GM20000 (cell line): ENCODE data around the gene DSCAML1.

Source experiments
- DNase-seq: peaks from one replicate; pipeline ENCODE4 v3.0.0; 2012; ENCODE audit warnings: low spot score
- CTCF ChIP-seq: IDR thresholded peaks from 2 replicates; pipeline ENCODE4 v1.5.1; 2012; ENCODE audit warnings: mild to moderate bottlenecking, control low read depth; ENCODE audit errors: extremely low read depth, missing control alignments

DSCAML1 gene

DNA sequence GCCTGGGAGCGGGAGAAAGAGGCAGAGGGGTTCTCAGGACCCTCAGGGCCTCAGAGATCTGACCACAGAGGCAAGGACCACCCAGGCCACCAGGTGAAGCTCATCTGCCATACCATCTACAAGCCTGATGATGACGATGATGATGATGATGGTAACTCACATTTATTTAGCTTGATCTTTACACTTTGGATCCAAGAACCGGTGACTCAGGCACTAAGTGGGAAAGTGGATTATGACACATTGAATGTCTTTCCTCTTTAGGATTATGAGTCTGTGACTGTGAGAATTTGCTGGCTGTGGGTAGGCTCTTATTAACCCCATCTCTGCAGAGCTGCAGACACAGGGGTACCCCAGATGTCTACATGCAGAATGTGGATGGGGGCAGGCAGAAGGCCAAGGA, 110.3 kb downstream of the DSCAML1 start:
- no peak for TF ChIP-seq CTCF
- DNase-seq = no peak

GRCh38 chr11:117685566-117685965, 111.5 kb downstream of the DSCAML1 start:
- DNase-seq = no peak
- TF ChIP-seq CTCF = no peak

GRCh38 chr11:117684731-117685130, 112.3 kb downstream of the DSCAML1 start:
- no peak for TF ChIP-seq CTCF
- DNase-seq = no peak

- no peak for TF ChIP-seq CTCF
- DNase-seq = no peak
Observed at GRCh38 chr11:117684111-117684510, 112.9 kb downstream of the DSCAML1 start.

DNA sequence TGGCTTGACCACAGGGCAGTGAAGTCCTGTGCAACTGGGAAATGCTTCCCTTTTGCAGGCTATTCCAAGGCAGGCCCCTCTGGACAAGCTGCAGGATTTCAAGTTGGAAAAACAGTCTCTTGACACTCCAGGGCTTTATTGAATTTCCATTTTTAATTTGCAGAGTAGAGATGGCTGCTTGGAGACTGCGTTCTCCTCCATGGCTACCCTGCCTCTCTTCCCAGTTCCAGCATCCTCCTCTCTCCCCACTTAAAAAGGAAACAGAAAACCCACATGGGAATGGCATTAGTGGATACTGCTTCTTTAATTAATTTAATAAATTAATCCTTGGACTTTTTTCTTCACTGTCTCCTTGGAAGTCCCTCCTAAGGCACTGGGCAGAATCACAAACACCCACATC, 115.6 kb downstream of the DSCAML1 start:
- no peak for TF ChIP-seq CTCF
- DNase-seq = no peak

DNA sequence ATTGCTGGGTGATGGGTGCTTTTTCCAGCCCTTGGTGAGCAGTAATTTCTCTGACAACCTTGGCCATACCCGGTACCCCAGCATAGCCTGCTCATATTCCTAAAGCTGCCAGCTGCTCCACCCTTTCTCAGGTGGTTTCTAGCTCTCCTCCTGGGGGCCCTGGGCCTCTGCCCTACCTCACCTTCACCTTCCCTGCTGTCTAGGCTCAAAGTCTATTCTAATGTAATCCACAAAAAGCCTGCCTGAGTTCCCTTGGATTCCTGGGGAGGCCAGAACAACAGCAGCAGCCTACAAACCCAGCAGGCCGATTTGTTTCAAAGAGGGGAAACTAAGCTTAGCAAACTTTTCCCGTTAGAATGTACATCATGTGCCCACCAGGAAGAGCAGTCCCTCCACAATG, 117.6 kb downstream of the DSCAML1 start:
- DNase-seq = no peak
- TF ChIP-seq CTCF = no peak

GRCh38 chr11:117678658-117679406, 118.2 kb downstream of the DSCAML1 start:
- TF ChIP-seq CTCF = no peak
- no peak for DNase-seq
